GM12892 (cell line): ENCODE data around the gene TNFSF11.

Source experiments
- POLR2A ChIP-seq: IDR thresholded peaks from 2 replicates; pipeline ENCODE4 v1.6.1; 2011; ENCODE audit warnings: low read depth, low read length, control low read depth
- TAF1 ChIP-seq: IDR thresholded peaks from 2 replicates; pipeline ENCODE4 v1.6.1; 2011; ENCODE audit warnings: low read depth, mild to moderate bottlenecking, control low read depth, low read length, borderline replicate concordance

DNA sequence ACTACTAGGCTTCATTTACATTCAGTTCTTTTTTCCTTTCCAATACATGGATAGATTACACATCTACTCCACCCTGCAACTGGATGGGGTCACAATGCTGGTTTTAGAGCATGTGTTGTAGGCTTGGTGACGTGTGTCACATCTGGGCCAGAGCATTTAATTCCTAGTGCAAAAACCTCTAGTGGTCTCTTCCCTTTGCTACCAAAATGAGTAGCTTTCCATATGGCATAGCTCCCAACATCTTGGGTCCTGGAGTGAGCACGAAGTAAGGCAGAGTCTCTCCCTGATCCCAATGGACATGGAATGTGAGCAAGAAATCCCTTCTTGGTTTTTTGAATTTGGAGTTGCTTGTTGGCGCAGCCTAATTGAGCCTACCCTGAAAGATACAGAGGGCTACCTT, 51.7 kb downstream of the TNFSF11 start:
- no peak for TF ChIP-seq POLR2A
- TF ChIP-seq TAF1 = no peak
